ENCODE results near the gene TSKU. TPM values are rescaled to one million over a fixed set of nuclear protein-coding genes. Genes with fewer than 3 reads are reported as not detected.
A peak's percentile ranks its signal among the peaks of the same experiment; 100 is the strongest.

The TSKU gene
- total RNA-seq, 2 donors from 2014 or later: 71.2 to 72.8 TPM

DNA sequence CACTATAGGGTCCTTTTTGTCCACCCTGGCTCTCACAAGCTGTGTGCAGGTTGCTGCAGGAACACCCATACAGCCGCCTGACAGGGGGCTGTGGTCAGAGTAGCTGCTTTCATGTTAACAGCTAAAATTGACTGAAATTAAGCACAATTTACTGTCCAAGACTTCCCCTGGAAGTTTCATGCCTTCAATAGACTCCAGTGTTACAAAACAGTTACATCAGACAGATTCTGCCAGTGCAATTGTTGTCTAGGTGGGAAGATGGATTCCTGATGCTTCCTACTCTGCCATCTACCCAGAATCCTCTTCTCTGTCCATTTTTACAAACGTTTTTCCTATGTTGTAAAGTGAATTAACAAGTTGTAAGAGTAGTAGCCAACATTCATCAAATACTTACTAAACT is 5.3 kb upstream of the TSKU start:
- intact Hi-C loops (cut with DNase I): no loop called here
- WGBS: 64% methylated on average over 2 of the region's 2 CpGs

DNA sequence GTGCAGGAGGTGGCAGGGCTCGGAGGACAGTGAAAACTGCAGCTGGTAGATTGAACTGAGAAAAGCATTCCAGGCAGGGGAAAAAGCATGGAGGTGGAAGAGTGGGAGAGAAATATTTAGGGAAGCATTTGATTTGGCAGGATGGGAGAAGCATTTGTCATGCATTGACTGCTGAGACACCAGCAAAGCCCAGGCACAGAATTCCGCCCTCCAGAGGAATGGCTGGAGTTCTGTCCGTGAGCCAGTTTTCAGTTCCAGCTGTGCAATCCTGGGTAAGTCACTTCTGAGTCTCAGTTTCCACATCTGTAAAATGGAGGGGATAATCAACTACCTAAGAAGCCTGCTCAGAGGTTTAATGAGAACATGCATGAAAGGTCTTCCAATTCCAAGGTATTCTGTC is 4.3 kb upstream of the TSKU start:
- Histone ChIP-seq H3K27me3 (replicated peaks; ENCODE audit: insufficient read depth) (no peaks in the 10 kb centered on the region), H3K27ac (no peak overlapping the region), H3K36me3 (no peaks in the 10 kb centered on the region), H3K4me1 (replicated peaks) (peaks cover 9% of the 10 kb centered on the region), H3K9me3 (no peaks in the 10 kb centered on the region), H3K4me3 (no peak overlapping the region)
- TF ChIP-seq POLR2A (IDR thresholded peaks at IDR 0.05) (no peak), CTCF (IDR thresholded peaks at IDR 0.05) (no peak), POLR2AphosphoS5 (IDR thresholded peaks at IDR 0.05) (no peak)
- intact Hi-C loops (cut with DNase I): no loop called here
- WGBS: 88% methylated on average over 3 of the region's 3 CpGs
- DNase-seq (ENCODE audit: low spot score): no peak

More for the DNA sequence above, 5.3 kb upstream of the TSKU start:
- Histone ChIP-seq H3K4me1 (replicated peaks) (peaks cover 19% of the 10 kb centered on the region), H3K4me3 (no peak overlapping the region), H3K27me3 (replicated peaks; ENCODE audit: insufficient read depth) (no peaks in the 10 kb centered on the region), H3K36me3 (no peaks in the 10 kb centered on the region), H3K27ac (peak overlapping the region; percentile 28 to 36), H3K9me3 (no peaks in the 10 kb centered on the region)
- no peak for DNase-seq (ENCODE audit: low spot score)
- TF ChIP-seq POLR2A (IDR thresholded peaks at IDR 0.05) (no peak), POLR2AphosphoS5 (IDR thresholded peaks at IDR 0.05) (no peak), CTCF (IDR thresholded peaks at IDR 0.05) (no peak)

- intact Hi-C loops (cut with DNase I): no loop called here
- H3K27ac ChIP-seq: peak overlapping the region; percentile 93 to 94
- no peaks in the 10 kb centered on the region for H3K27me3 ChIP-seq (replicated peaks; ENCODE audit: insufficient read depth)
- H3K4me3 ChIP-seq: no peak overlapping the region
- 54% methylated on average over 8 of the region's 8 CpGs for WGBS
- no peak for TF ChIP-seq POLR2AphosphoS5 (IDR thresholded peaks at IDR 0.05)
- TF ChIP-seq CTCF (IDR thresholded peaks at IDR 0.05): no peak
- TF ChIP-seq POLR2A (IDR thresholded peaks at IDR 0.05): no peak
- H3K36me3 ChIP-seq: no peaks in the 10 kb centered on the region
- no peaks in the 10 kb centered on the region for H3K9me3 ChIP-seq
- H3K4me1 ChIP-seq (replicated peaks): peaks cover 4% of the 10 kb centered on the region
- no peak for DNase-seq (ENCODE audit: low spot score)
Measured at GRCh38 chr11:76781046-76781801, 1.9 kb upstream of the TSKU start.

GRCh38 chr11:76781807-76782530 is 1.2 kb upstream of the TSKU start:
- intact Hi-C loops (cut with DNase I): no loop called here
- peak overlapping the region; percentile 93 to 94 for H3K27ac ChIP-seq
- TF ChIP-seq POLR2AphosphoS5 (IDR thresholded peaks at IDR 0.05) (no peak), POLR2A (IDR thresholded peaks at IDR 0.05) (peak; percentile 10)
- peak; percentile 64 for DNase-seq (ENCODE audit: low spot score)
- H3K4me3 ChIP-seq: peak overlapping the region; percentile 80 to 86
- no peaks in the 10 kb centered on the region for H3K9me3 ChIP-seq
- WGBS: 36% methylated on average over 5 of the region's 5 CpGs
- peaks cover 4% of the 10 kb centered on the region for H3K4me1 ChIP-seq (replicated peaks)
- H3K27me3 ChIP-seq (replicated peaks; ENCODE audit: insufficient read depth): no peaks in the 10 kb centered on the region
- H3K36me3 ChIP-seq: no peaks in the 10 kb centered on the region

DNA sequence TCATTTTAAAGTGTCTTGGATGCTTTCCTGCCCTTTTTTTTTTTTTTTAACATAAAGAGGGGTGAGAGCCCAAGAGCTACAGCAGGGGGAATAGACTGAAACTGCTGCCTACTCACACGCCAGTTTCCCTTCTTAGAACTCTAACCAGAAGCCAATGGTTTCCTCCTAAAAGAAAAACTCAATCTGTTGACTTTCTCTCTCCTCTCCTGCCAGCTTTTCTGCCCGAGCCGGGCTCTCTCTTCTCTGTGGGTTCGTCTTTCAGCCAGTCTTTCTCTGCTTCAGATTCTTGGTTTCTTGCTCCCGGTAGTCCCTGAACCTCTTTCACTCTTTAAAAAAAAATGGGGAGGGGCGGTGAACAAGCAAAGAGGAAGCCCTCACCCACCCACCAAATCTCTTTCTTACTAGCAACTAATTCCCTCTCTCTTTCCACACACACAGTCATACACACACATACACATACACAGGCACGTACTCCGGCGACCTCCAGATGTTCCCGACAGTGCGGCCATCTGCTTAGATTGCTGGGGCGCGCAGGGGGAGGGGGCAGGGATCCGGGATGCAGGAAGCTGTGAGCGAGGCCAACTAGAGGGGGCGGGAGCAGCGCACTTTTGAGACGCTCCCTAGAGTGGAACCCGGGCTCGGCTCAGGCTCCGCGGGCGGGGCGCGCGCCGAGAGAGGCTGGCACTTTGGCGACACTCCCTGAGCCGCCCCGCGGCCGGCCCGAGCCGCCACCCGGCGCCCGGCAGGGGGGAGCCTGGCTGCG is 444 bp upstream of the TSKU start:
- H3K27me3 ChIP-seq (replicated peaks; ENCODE audit: insufficient read depth): no peaks in the 10 kb centered on the region
- peaks cover 2% of the 10 kb centered on the region for H3K4me1 ChIP-seq (replicated peaks)
- DNase-seq (ENCODE audit: low spot score): peak; percentile 83
- H3K36me3 ChIP-seq: no peaks in the 10 kb centered on the region
- H3K27ac ChIP-seq: peak overlapping the region; percentile 93 to 94
- no peaks in the 10 kb centered on the region for H3K9me3 ChIP-seq
- TF ChIP-seq CTCF (IDR thresholded peaks at IDR 0.05) (peak in 2 of 4 experiments; percentile 5 to 12), POLR2A (IDR thresholded peaks at IDR 0.05) (no peak), POLR2AphosphoS5 (IDR thresholded peaks at IDR 0.05) (peak; percentile 40)
- intact Hi-C loops (cut with DNase I): no loop called here
- H3K4me3 ChIP-seq: peak overlapping the region; percentile 80 to 86
- WGBS: under 1% methylated on average over 23 of the region's 38 CpGs
